ENCODE results near the gene CYCS.

DNA sequence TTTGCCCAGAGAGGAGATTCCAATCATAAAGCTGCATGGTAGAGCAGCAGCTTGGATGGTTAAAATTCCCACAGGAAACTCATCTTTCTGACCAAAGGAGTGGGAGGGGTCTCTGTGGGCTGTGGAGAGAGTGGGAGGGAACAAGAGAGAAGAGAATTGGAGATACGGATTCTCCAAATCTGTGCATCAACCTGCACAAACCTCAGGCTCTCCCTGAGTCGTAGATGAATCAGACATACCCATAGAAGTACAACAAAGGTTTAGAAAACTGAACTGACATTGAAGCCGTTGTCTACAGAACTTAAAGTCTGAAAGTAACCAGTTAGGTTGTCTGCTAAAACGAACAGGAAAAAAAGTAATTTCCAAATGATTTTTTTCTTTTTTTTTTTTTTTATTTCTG, 41.9 kb downstream of the CYCS start:
- no peak for TF ChIP-seq EZH2phosphoT487 (IDR thresholded peaks at IDR 0.05; ENCODE audit: borderline replicate concordance, low read depth, low read length)
- TF ChIP-seq, protein P1, sequence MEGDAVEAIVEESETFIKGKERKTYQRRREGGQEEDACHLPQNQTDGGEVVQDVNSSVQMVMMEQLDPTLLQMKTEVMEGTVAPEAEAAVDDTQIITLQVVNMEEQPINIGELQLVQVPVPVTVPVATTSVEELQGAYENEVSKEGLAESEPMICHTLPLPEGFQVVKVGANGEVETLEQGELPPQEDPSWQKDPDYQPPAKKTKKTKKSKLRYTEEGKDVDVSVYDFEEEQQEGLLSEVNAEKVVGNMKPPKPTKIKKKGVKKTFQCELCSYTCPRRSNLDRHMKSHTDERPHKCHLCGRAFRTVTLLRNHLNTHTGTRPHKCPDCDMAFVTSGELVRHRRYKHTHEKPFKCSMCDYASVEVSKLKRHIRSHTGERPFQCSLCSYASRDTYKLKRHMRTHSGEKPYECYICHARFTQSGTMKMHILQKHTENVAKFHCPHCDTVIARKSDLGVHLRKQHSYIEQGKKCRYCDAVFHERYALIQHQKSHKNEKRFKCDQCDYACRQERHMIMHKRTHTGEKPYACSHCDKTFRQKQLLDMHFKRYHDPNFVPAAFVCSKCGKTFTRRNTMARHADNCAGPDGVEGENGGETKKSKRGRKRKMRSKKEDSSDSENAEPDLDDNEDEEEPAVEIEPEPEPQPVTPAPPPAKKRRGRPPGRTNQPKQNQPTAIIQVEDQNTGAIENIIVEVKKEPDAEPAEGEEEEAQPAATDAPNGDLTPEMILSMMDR (conservative IDR thresholded peaks at IDR 0.05; ENCODE audit: low read length) = no peak
